B cell (primary cell): ENCODE data around the gene FOXI1. TPM values are rescaled to one million over a fixed set of nuclear protein-coding genes. Genes with fewer than 3 reads are reported as not detected.

Experiments used
- ATAC-seq: fragments of 200-7000 bp; cut with Tn5 transposase; one replicate; pipeline ENCODE4 v1.10.0; 2021; ENCODE audit warnings: low read depth, mild to moderate bottlenecking, moderate number of reproducible peaks, moderate library complexity
- CTCF ChIA-PET: fragments of 350-600 bp; sonication (Branson Sonifier 250); formaldehyde crosslinking; loops from one replicate; lab custom pipeline; 2021; ENCODE audit warnings: antibody characterized with exemption, inconsistent platforms; lab: Charles Lee
- POLR2A ChIA-PET: fragments of 350-600 bp; sonication (Branson Sonifier 250); formaldehyde crosslinking; loops from one replicate; lab custom pipeline; 2021; ENCODE audit warnings: antibody characterized with exemption; lab: Charles Lee
- DNase-seq: peaks from one replicate; pipeline ENCODE4 v3.0.0; 2013
- H2AFZ ChIP-seq: 2 replicates; pipeline ENCODE4 v1.6.1; 2012; ENCODE audit warnings: mild to moderate bottlenecking, low read depth, low read length; ENCODE audit not compliant: insufficient read depth, poor library complexity, severe bottlenecking
- H3K27ac ChIP-seq, 2 donors: 1 replicate in 1 of 2; 2 replicates in 1 of 2; pipeline ENCODE4 v1.5.1; 2012 to 2013; ENCODE audit warnings: low read length in 2 of 2, mild to moderate bottlenecking in 2 of 2, moderate library complexity in 1 of 2
- H3K27me3 ChIP-seq, 4 experiments: fragments of 200-600 bp in 1 of 4; sonication (generic) in 1 of 4; replicated peaks in 1 of 4; 1 replicate in 2 of 4; 2 replicates in 2 of 4; pipeline versions ENCODE4 v1.6.1 to v1.7.0; 2013 to 2016; ENCODE audit warnings: low read length in 3 of 4, mild to moderate bottlenecking in 2 of 4, mixed read lengths in 1 of 4, moderate library complexity in 1 of 4; ENCODE audit not compliant: insufficient read depth in 4 of 4, control insufficient read depth in 3 of 4; ENCODE audit errors: control extremely low read depth in 1 of 4
- H3K36me3 ChIP-seq, 2 experiments: replicated peaks in 1 of 2; 1 replicate in 1 of 2; 2 replicates in 1 of 2; pipeline versions ENCODE4 v1.6.1 to v1.7.1; 2013; ENCODE audit warnings: low read length in 1 of 2; ENCODE audit not compliant: insufficient read depth in 2 of 2, control insufficient read depth in 1 of 2; ENCODE audit errors: control extremely low read depth in 1 of 2, extremely low read depth in 1 of 2
- H3K4me1 ChIP-seq, 2 donors: fragments of 200-600 bp in 1 of 2; sonication (generic) in 1 of 2; 1 replicate in 1 of 2; 2 replicates in 1 of 2; pipeline versions ENCODE4 v1.5.1 to v1.6.1; 2013 to 2017; ENCODE audit warnings: low read length in 2 of 2; ENCODE audit not compliant: control insufficient read depth in 2 of 2, insufficient read depth in 2 of 2
- H3K4me2 ChIP-seq: replicated peaks from 2 replicates; pipeline ENCODE3; 2012; ENCODE audit warnings: mild to moderate bottlenecking, low read depth, low read length; ENCODE audit not compliant: poor library complexity, severe bottlenecking
- H3K4me3 ChIP-seq, 5 experiments: fragments of 200-600 bp in 1 of 5; sonication (generic) in 1 of 5; 1 replicate in 3 of 5; 2 replicates in 2 of 5; pipeline versions ENCODE4 v1.5.1 to v1.7.0; 2011 to 2016; ENCODE audit warnings: low read length in 4 of 5, mild to moderate bottlenecking in 4 of 5, low read depth in 2 of 5, control low read depth in 1 of 5, moderate library complexity in 1 of 5; ENCODE audit not compliant: insufficient read depth in 1 of 5; ENCODE audit errors: control extremely low read depth in 1 of 5, extremely low read depth in 1 of 5
- H3K79me2 ChIP-seq: fragments of 200-600 bp; sonication (generic); one replicate; pipeline ENCODE4 v1.6.0; 2016; ENCODE audit warnings: low read length; ENCODE audit not compliant: control insufficient read depth, insufficient read depth
- H3K9ac ChIP-seq: fragments of 200-600 bp; sonication (generic); 2 replicates; pipeline ENCODE4 v1.6.1; 2017; ENCODE audit warnings: mild to moderate bottlenecking, low read length, moderate library complexity
- H3K9me3 ChIP-seq, 3 donors: one replicate each; pipeline versions ENCODE4 v1.6.1 to v1.7.1; 2013; ENCODE audit warnings: low read length in 2 of 3; ENCODE audit not compliant: control insufficient read depth in 2 of 3, insufficient read depth in 1 of 3; ENCODE audit errors: control extremely low read depth in 1 of 3
- H4K20me1 ChIP-seq: 2 replicates; pipeline ENCODE4 v1.6.0; 2012; ENCODE audit warnings: mild to moderate bottlenecking, low read length; ENCODE audit not compliant: insufficient read depth, control insufficient read depth, poor library complexity, severe bottlenecking
- H3K27ac Mint-ChIP-seq: one replicate; pipeline ENCODE4 v1.8.0; 2021; ENCODE audit warnings: mixed read lengths
- H3K27me3 Mint-ChIP-seq: one replicate; pipeline ENCODE4 v1.8.0; 2021; ENCODE audit warnings: mixed read lengths
- H3K4me1 Mint-ChIP-seq: one replicate; pipeline ENCODE4 v1.8.0; 2021; ENCODE audit warnings: mixed read lengths
- H3K4me3 Mint-ChIP-seq: one replicate; pipeline ENCODE4 v1.8.0; 2021; ENCODE audit warnings: mixed read lengths
- H3K9me3 Mint-ChIP-seq: one replicate; pipeline ENCODE4 v1.8.0; 2022; ENCODE audit warnings: mixed read lengths; ENCODE audit not compliant: insufficient read depth
- CTCF ChIP-seq: fragments of 200-600 bp; IDR thresholded peaks from one replicate; pipeline ENCODE4 v1.8.0; 2022; ENCODE audit warnings: antibody characterized with exemption, mild to moderate bottlenecking
- EZH2 ChIP-seq: IDR thresholded peaks from 2 replicates; pipeline ENCODE4 v1.6.1; 2012; ENCODE audit warnings: borderline replicate concordance, low read depth, mild to moderate bottlenecking, moderate library complexity, low read length; ENCODE audit not compliant: insufficient read depth, poor library complexity, severe bottlenecking
- WGBS: methylation state at CpG from one replicate; pipeline ENCODE4 v1.1.5; 2013; ENCODE audit warnings: missing lambda C conversion rate; ENCODE audit not compliant: insufficient coverage; 5-methylcytosine and 5-hydroxymethylcytosine counted together
- intact Hi-C: fragments of 100-400 bp; cut with micrococcal nuclease; formaldehyde crosslinking; loops from one replicate; pipeline ENCODE4 v1.10.0; 2022
- polyA plus RNA-seq: library from polyadenylated mRNA; depleted of rRNA; stranded (reverse); fragments of >200 nt; gene quantifications from 2 replicates; pipeline ENCODE4 v1.2.3, GENCODE V29; 2012
- total RNA-seq, 2 donors: library from RNA; stranded (reverse); fragments of 120-200 nt in 1 of 2; gene quantifications; 1 replicate in 1 of 2; 2 replicates in 1 of 2; pipeline versions ENCODE4 v1.2.3 to v1.2.4, GENCODE V29; 2013 to 2022

The FOXI1 gene
- total and polyA plus RNA-seq, 2 donors (not counting 1 experiment from before 2014, with no cell fraction given), result not detected

- Histone ChIP-seq H3K4me2 (no peak overlapping the region), H3K27ac (no peak overlapping the region), H3K27me3 (no peaks in the 10 kb centered on the region), H4K20me1 (no peaks in the 10 kb centered on the region), H3K4me1 (no peaks in the 10 kb centered on the region), H3K36me3 (peaks cover 3 to 95% of the 10 kb centered on the region in 2 experiments), H3K9me3 (no peaks in the 10 kb centered on the region), H3K79me2 (no peaks in the 10 kb centered on the region), H3K4me3 (no peak overlapping the region), H2AFZ (no peak overlapping the region), H3K9ac (no peak overlapping the region)
- Mint-ChIP-seq H3K27me3 (no peaks in the 10 kb centered on the region), H3K4me1 (no peaks in the 10 kb centered on the region), H3K9me3 (no peaks in the 10 kb centered on the region), H3K27ac (no peak overlapping the region), H3K4me3 (no peak overlapping the region)
- WGBS, result 86% methylated on average over 2 of the region's 3 CpGs
- ChIA-PET POLR2A (no interaction called here), CTCF (no interaction called here)
- TF ChIP-seq EZH2 (no peak), CTCF (no peak)
- intact Hi-C loops, result no loop called here
- ATAC-seq, result no peak
- no peak for DNase-seq
These were observed 27.2 kb upstream of the FOXI1 start for GRCh38 chr5:170078458-170078857.

- Histone ChIP-seq H3K79me2 (no peaks in the 10 kb centered on the region), H3K27ac (no peak overlapping the region), H3K27me3 (no peaks in the 10 kb centered on the region), H2AFZ (no peak overlapping the region), H3K4me2 (no peak overlapping the region), H3K36me3 (peaks cover 4 to 100% of the 10 kb centered on the region in 2 experiments), H3K9ac (no peak overlapping the region), H3K4me1 (no peaks in the 10 kb centered on the region), H3K9me3 (no peaks in the 10 kb centered on the region), H4K20me1 (no peaks in the 10 kb centered on the region), H3K4me3 (no peak overlapping the region)
- no peak for ATAC-seq
- POLR2A ChIA-PET, result no interaction called here
- Mint-ChIP-seq H3K9me3 (no peaks in the 10 kb centered on the region), H3K4me3 (no peak overlapping the region), H3K27ac (no peak overlapping the region), H3K4me1 (no peaks in the 10 kb centered on the region), H3K27me3 (no peaks in the 10 kb centered on the region)
- CTCF ChIA-PET, result no interaction called here
- TF ChIP-seq EZH2 (no peak), CTCF (no peak)
- WGBS, result 98% methylated on average over 13 of the region's 13 CpGs
- intact Hi-C loops, result no loop called here
- no peak for DNase-seq
These were observed 26.8 kb upstream of the FOXI1 start for GRCh38 chr5:170078931-170079330.
